Trophoblast cell (in vitro differentiated cells and primary cell): Measurements from ENCODE around the gene CLEC3B.

ENCODE experiments used
- DNase-seq, 2 donors: peaks; one replicate each; pipeline ENCODE4 v3.0.0-alpha.2; 2016
- H2AFZ ChIP-seq: 2 replicates; pipeline ENCODE4 v1.6.1; 2013; ENCODE audit warnings: low read length, moderate library complexity, mild to moderate bottlenecking; ENCODE audit not compliant: insufficient read depth, poor library complexity
- H2AK5ac ChIP-seq: 2 replicates; pipeline ENCODE4 v1.6.1; 2013; ENCODE audit warnings: mild to moderate bottlenecking, low read length
- H2BK120ac ChIP-seq: 2 replicates; pipeline ENCODE4 v1.6.1; 2013; ENCODE audit warnings: low read length, mild to moderate bottlenecking, moderate library complexity; ENCODE audit not compliant: insufficient read depth, poor library complexity
- H2BK12ac ChIP-seq: 2 replicates; pipeline ENCODE4 v1.6.1; 2013; ENCODE audit warnings: mild to moderate bottlenecking, low read length, moderate library complexity
- H2BK5ac ChIP-seq: 2 replicates; pipeline ENCODE4 v1.6.1; 2013; ENCODE audit warnings: low read length, low read depth, moderate library complexity, mild to moderate bottlenecking; ENCODE audit not compliant: poor library complexity
- H3K14ac ChIP-seq: 2 replicates; pipeline ENCODE4 v1.6.1; 2013; ENCODE audit warnings: mild to moderate bottlenecking, low read length
- H3K18ac ChIP-seq: 2 replicates; pipeline ENCODE4 v1.6.1; 2013; ENCODE audit warnings: mild to moderate bottlenecking, low read length
- H3K23ac ChIP-seq: 2 replicates; pipeline ENCODE4 v1.6.1; 2013; ENCODE audit warnings: low read length
- H3K27ac ChIP-seq: 2 replicates; pipeline ENCODE4 v1.5.1; 2013; ENCODE audit warnings: low read depth, mild to moderate bottlenecking, inconsistent platforms, low read length, moderate library complexity
- H3K27me3 ChIP-seq: 2 replicates; pipeline ENCODE4 v1.6.1; 2013; ENCODE audit warnings: inconsistent platforms, mild to moderate bottlenecking, low read length, moderate library complexity; ENCODE audit not compliant: insufficient read depth
- H3K36me3 ChIP-seq, 2 experiments: 1 replicate in 1 of 2; 2 replicates in 1 of 2; pipeline ENCODE4 v1.6.1; 2013; ENCODE audit warnings: low read length in 2 of 2, mild to moderate bottlenecking in 2 of 2, moderate library complexity in 1 of 2; ENCODE audit not compliant: insufficient read depth in 2 of 2, control insufficient read depth in 1 of 2
- H3K4ac ChIP-seq: 2 replicates; pipeline ENCODE4 v1.6.1; 2013; ENCODE audit warnings: low read depth, mild to moderate bottlenecking, low read length, moderate library complexity
- H3K4me1 ChIP-seq, 2 experiments: 1 replicate in 1 of 2; 2 replicates in 1 of 2; pipeline ENCODE4 v1.6.1; 2013; ENCODE audit warnings: low read length in 2 of 2, mild to moderate bottlenecking in 2 of 2, moderate library complexity in 1 of 2; ENCODE audit not compliant: insufficient read depth in 2 of 2, control insufficient read depth in 1 of 2
- H3K4me2 ChIP-seq: 2 replicates; pipeline ENCODE4 v1.6.1; 2013; ENCODE audit warnings: inconsistent platforms, mild to moderate bottlenecking, low read length, moderate library complexity
- H3K4me3 ChIP-seq: 2 replicates; pipeline ENCODE4 v1.5.1; 2013; ENCODE audit warnings: mild to moderate bottlenecking, low read depth, low read length, inconsistent platforms
- H3K79me1 ChIP-seq: one replicate; pipeline ENCODE4 v1.6.1; 2013; ENCODE audit warnings: low read length
- H3K79me2 ChIP-seq: 2 replicates; pipeline ENCODE4 v1.6.1; 2013; ENCODE audit warnings: low read length, mild to moderate bottlenecking; ENCODE audit not compliant: control insufficient read depth, insufficient read depth, poor library complexity
- H3K9ac ChIP-seq: 2 replicates; pipeline ENCODE4 v1.6.1; 2013; ENCODE audit warnings: mild to moderate bottlenecking, low read length
- H3K9me3 ChIP-seq: 2 replicates; pipeline ENCODE4 v1.6.1; 2013; ENCODE audit warnings: low read depth, mild to moderate bottlenecking, control low read depth, inconsistent platforms, low read length; ENCODE audit not compliant: insufficient read depth
- H4K12ac ChIP-seq: 2 replicates; pipeline ENCODE4 v1.6.1; 2013; ENCODE audit warnings: low read depth, mild to moderate bottlenecking, low read length, moderate library complexity
- H4K8ac ChIP-seq: 2 replicates; pipeline ENCODE4 v1.6.1; 2013; ENCODE audit warnings: low read depth, mild to moderate bottlenecking, low read length, moderate library complexity
- H4K91ac ChIP-seq: one replicate; pipeline ENCODE4 v1.6.1; 2013; ENCODE audit warnings: low read depth, mild to moderate bottlenecking, low read length, moderate library complexity
- WGBS: extraction: QIAGEN DNeasy Blood & Tissue Kit; methylation state at CpG from one replicate; pipeline ENCODE4 v1.1.7; 2013; ENCODE audit warnings: missing lambda C conversion rate; ENCODE audit not compliant: insufficient read length, insufficient coverage; ENCODE audit errors: extremely low coverage; 5-methylcytosine and 5-hydroxymethylcytosine counted together

The CLEC3B gene

GRCh38 chr3:45002720-45003119 lies 23.4 kb upstream of the CLEC3B start:
- Histone ChIP-seq H2BK12ac (no peak overlapping the region), H4K91ac (no peak overlapping the region), H3K14ac (no peak overlapping the region), H2BK120ac (no peak overlapping the region), H3K9ac (no peak overlapping the region), H3K79me2 (no peaks in the 10 kb centered on the region), H4K8ac (no peak overlapping the region), H3K23ac (no peak overlapping the region), H3K27me3 (no peaks in the 10 kb centered on the region), H2AFZ (no peak overlapping the region), H3K4me2 (no peak overlapping the region), H3K4me1 (no peaks in the 10 kb centered on the region), H2BK5ac (no peak overlapping the region), H3K18ac (no peak overlapping the region), H3K4me3 (no peak overlapping the region), H3K27ac (no peak overlapping the region), H3K79me1 (no peaks in the 10 kb centered on the region), H3K9me3 (peaks cover 2% of the 10 kb centered on the region), H2AK5ac (no peak overlapping the region), H4K12ac (no peak overlapping the region), H3K36me3 (peaks cover 18 to 38% of the 10 kb centered on the region in 2 experiments), H3K4ac (no peak overlapping the region)
- no CpG with 5 or more reads among the region's 3 CpGs for WGBS
- no peak for DNase-seq

- Histone ChIP-seq H3K36me3 (peaks cover 15 to 40% of the 10 kb centered on the region in 2 experiments), H3K4me1 (no peaks in the 10 kb centered on the region), H4K8ac (no peak overlapping the region), H3K4ac (no peak overlapping the region), H3K18ac (no peak overlapping the region), H3K4me2 (no peak overlapping the region), H2AFZ (no peak overlapping the region), H3K79me2 (no peaks in the 10 kb centered on the region), H4K12ac (no peak overlapping the region), H2BK5ac (no peak overlapping the region), H3K79me1 (no peaks in the 10 kb centered on the region), H2BK12ac (no peak overlapping the region), H3K27ac (no peak overlapping the region), H2AK5ac (no peak overlapping the region), H4K91ac (no peak overlapping the region), H3K9me3 (peaks cover 2% of the 10 kb centered on the region), H3K27me3 (no peaks in the 10 kb centered on the region), H2BK120ac (no peak overlapping the region), H3K4me3 (no peak overlapping the region), H3K23ac (no peak overlapping the region), H3K14ac (no peak overlapping the region), H3K9ac (no peak overlapping the region)
- DNase-seq = no peak
Measured at GRCh38 chr3:45003406-45003805, 22.7 kb upstream of the CLEC3B start.

GRCh38 chr3:45003859-45004258 lies 22.2 kb upstream of the CLEC3B start:
- Histone ChIP-seq H3K18ac (no peak overlapping the region), H3K4ac (no peak overlapping the region), H3K79me2 (no peaks in the 10 kb centered on the region), H3K4me3 (no peak overlapping the region), H3K27ac (no peak overlapping the region), H3K23ac (no peak overlapping the region), H2BK120ac (no peak overlapping the region), H2AK5ac (no peak overlapping the region), H3K36me3 (peaks cover 13 to 38% of the 10 kb centered on the region in 2 experiments), H2BK12ac (no peak overlapping the region), H4K8ac (no peak overlapping the region), H3K9me3 (peaks cover 2% of the 10 kb centered on the region), H4K91ac (no peak overlapping the region), H3K79me1 (no peaks in the 10 kb centered on the region), H2BK5ac (no peak overlapping the region), H3K4me1 (no peaks in the 10 kb centered on the region), H3K9ac (no peak overlapping the region), H3K14ac (no peak overlapping the region), H2AFZ (no peak overlapping the region), H3K27me3 (no peaks in the 10 kb centered on the region), H4K12ac (no peak overlapping the region), H3K4me2 (no peak overlapping the region)
- no CpG with 5 or more reads among the region's 2 CpGs for WGBS
- no peak for DNase-seq

- Histone ChIP-seq H3K14ac (no peak overlapping the region), H4K91ac (no peak overlapping the region), H3K4me2 (no peak overlapping the region), H3K79me2 (no peaks in the 10 kb centered on the region), H3K36me3 (peaks cover 9 to 29% of the 10 kb centered on the region in 2 experiments), H3K4me3 (peak overlapping the region; percentile 4), H4K12ac (no peak overlapping the region), H3K18ac (no peak overlapping the region), H3K4ac (no peak overlapping the region), H3K79me1 (no peaks in the 10 kb centered on the region), H4K8ac (no peak overlapping the region), H2AK5ac (no peak overlapping the region), H3K27ac (no peak overlapping the region), H3K9me3 (peaks cover 2% of the 10 kb centered on the region), H2BK120ac (no peak overlapping the region), H3K27me3 (no peaks in the 10 kb centered on the region), H3K9ac (no peak overlapping the region), H2BK12ac (no peak overlapping the region), H3K4me1 (peaks cover 11 to 14% of the 10 kb centered on the region in 2 experiments), H2BK5ac (no peak overlapping the region), H3K23ac (no peak overlapping the region), H2AFZ (no peak overlapping the region)
- WGBS = no CpG with 5 or more reads among the region's 8 CpGs
- DNase-seq = no peak
Measured at GRCh38 chr3:45007091-45007490, 19.0 kb upstream of the CLEC3B start.
